Liver (tissue), 9 donors: ENCODE data around the gene HAO1. TPM values are rescaled to one million over a fixed set of nuclear protein-coding genes. Genes with fewer than 3 reads are reported as not detected.
A peak's percentile ranks its signal among the peaks of the same experiment; 100 is the strongest.

Source experiments
- DNase-seq: peaks from one replicate; pipeline ENCODE4 v3.0.0-alpha.2; 2017; ENCODE audit warnings: low spot score
- H3K27ac ChIP-seq, 2 donors: one replicate each; pipeline ENCODE4 v1.7.0; 2013; ENCODE audit warnings: inconsistent platforms in 2 of 2, low read length in 2 of 2, control low read depth in 1 of 2, low read depth in 1 of 2, mild to moderate bottlenecking in 1 of 2
- H3K27me3 ChIP-seq, 4 donors: one replicate each; pipeline versions ENCODE4 v1.6.1 to v1.7.0; 2013; ENCODE audit warnings: low read length in 3 of 4, inconsistent platforms in 1 of 4, mild to moderate bottlenecking in 1 of 4, moderate library complexity in 1 of 4; ENCODE audit not compliant: control insufficient read depth in 4 of 4, insufficient read depth in 4 of 4
- H3K36me3 ChIP-seq, 4 donors: one replicate each; pipeline versions ENCODE4 v1.6.1 to v1.7.0; 2013; ENCODE audit warnings: low read length in 3 of 4, mild to moderate bottlenecking in 3 of 4, low read depth in 1 of 4, moderate library complexity in 1 of 4; ENCODE audit not compliant: control insufficient read depth in 4 of 4, insufficient read depth in 3 of 4
- H3K4me1 ChIP-seq, 4 donors: one replicate each; pipeline versions ENCODE4 v1.6.1 to v1.7.0; 2013; ENCODE audit warnings: low read length in 3 of 4, mild to moderate bottlenecking in 3 of 4, moderate library complexity in 1 of 4; ENCODE audit not compliant: control insufficient read depth in 4 of 4, insufficient read depth in 4 of 4
- H3K4me3 ChIP-seq, 3 donors: one replicate each; pipeline versions ENCODE4 v1.6.1 to v1.7.0; 2013; ENCODE audit warnings: low read length in 3 of 3, control low read depth in 1 of 3, low read depth in 1 of 3, mild to moderate bottlenecking in 1 of 3
- H3K9ac ChIP-seq, 2 donors: one replicate each; pipeline ENCODE4 v1.7.0; 2013; ENCODE audit warnings: low read length in 2 of 2, mild to moderate bottlenecking in 2 of 2, moderate library complexity in 2 of 2, control low read depth in 1 of 2, low read depth in 1 of 2
- H3K9me3 ChIP-seq, 4 donors: one replicate each; pipeline versions ENCODE4 v1.6.1 to v1.7.0; 2013; ENCODE audit warnings: low read length in 3 of 4; ENCODE audit not compliant: control insufficient read depth in 4 of 4
- EGR1 ChIP-seq, 2 donors: IDR thresholded peaks; 2 replicates each; pipeline ENCODE4 v1.6.1; 2016 to 2018; ENCODE audit warnings: antibody characterized with exemption in 2 of 2, low read depth in 2 of 2
- FOXA1 ChIP-seq: IDR thresholded peaks from 2 replicates; pipeline ENCODE4 v1.6.1; 2016; ENCODE audit warnings: antibody characterized with exemption
- FOXA2 ChIP-seq: IDR thresholded peaks from 2 replicates; pipeline ENCODE4 v1.6.1; 2016; ENCODE audit warnings: antibody characterized with exemption
- GABPA ChIP-seq, 2 donors: IDR thresholded peaks in 1 of 2; conservative IDR thresholded peaks in 1 of 2; 2 replicates each; pipeline ENCODE4 v1.6.1; 2016; ENCODE audit warnings: antibody characterized with exemption in 2 of 2, mild to moderate bottlenecking in 1 of 2, moderate library complexity in 1 of 2
- HNF4A ChIP-seq, 2 donors: conservative IDR thresholded peaks; 2 replicates each; pipeline ENCODE4 v1.6.1; 2016; ENCODE audit warnings: antibody characterized with exemption in 2 of 2, mild to moderate bottlenecking in 2 of 2
- HNF4G ChIP-seq: IDR thresholded peaks from 2 replicates; pipeline ENCODE4 v1.6.1; 2016; ENCODE audit warnings: antibody characterized with exemption
- JUND ChIP-seq, 2 donors: IDR thresholded peaks; 2 replicates each; pipeline ENCODE4 v1.6.1; 2016; ENCODE audit warnings: antibody characterized with exemption in 2 of 2
- NR2F2 ChIP-seq: IDR thresholded peaks from 2 replicates; pipeline ENCODE4 v1.6.1; 2016; ENCODE audit warnings: antibody characterized with exemption
- RAD21 ChIP-seq, 2 donors: IDR thresholded peaks; 2 replicates each; pipeline ENCODE4 v1.6.1; 2016; ENCODE audit warnings: antibody characterized with exemption in 2 of 2, mild to moderate bottlenecking in 2 of 2
- RXRA ChIP-seq, 2 donors: IDR thresholded peaks; 2 replicates each; pipeline ENCODE4 v1.6.1; 2017 to 2018; ENCODE audit warnings: antibody characterized with exemption in 2 of 2, mild to moderate bottlenecking in 1 of 2
- SP1 ChIP-seq: IDR thresholded peaks from 2 replicates; pipeline ENCODE4 v1.6.1; 2018; ENCODE audit warnings: antibody characterized with exemption, mild to moderate bottlenecking
- TAF1 ChIP-seq: conservative IDR thresholded peaks from 2 replicates; pipeline ENCODE4 v1.6.1; 2016; ENCODE audit warnings: antibody characterized with exemption, mild to moderate bottlenecking
- YY1 ChIP-seq: IDR thresholded peaks from 2 replicates; pipeline ENCODE4 v1.6.1; 2016; ENCODE audit warnings: antibody characterized with exemption, mild to moderate bottlenecking
- WGBS: extraction: QIAGEN DNeasy Blood & Tissue Kit; methylation state at CpG from one replicate; pipeline ENCODE4 v1.1.7; 2013; 5-methylcytosine and 5-hydroxymethylcytosine counted together
- polyA plus RNA-seq, 2 donors: library from polyadenylated mRNA; stranded (reverse) in 1 of 2; unstranded in 1 of 2; fragments of 200-250 nt in 1 of 2; fragments of >200 nt in 1 of 2; fragmentation: Nextera tagmentation in 1 of 2; extraction: Ambion mirVana in 1 of 2; gene quantifications; one replicate each; pipeline versions ENCODE4 v1.2.1 to v1.2.3, GENCODE V29; 2013 to 2015
- total RNA-seq, 2 donors: library from RNA; depleted of rRNA; stranded (reverse); fragments of >200 nt; gene quantifications; one replicate each; pipeline ENCODE4 v1.2.3, GENCODE V29; 2014
- TF ChIP-seq, protein P1 (sequence below): IDR thresholded peaks from 2 replicates; pipeline ENCODE4 v1.6.1; 2016; ENCODE audit warnings: antibody characterized with exemption
- TF ChIP-seq, protein P2 (sequence below): fragments of 150-350 bp; IDR thresholded peaks from 2 replicates; pipeline ENCODE4 v1.5.1; 2017; ENCODE audit warnings: improper control_type of control experiment, low read depth, low read length; ENCODE audit not compliant: missing input control
- TF ChIP-seq, protein P3 (sequence below): IDR thresholded peaks from 2 replicates; pipeline ENCODE4 v1.6.1; 2016; ENCODE audit warnings: antibody characterized with exemption
- TF ChIP-seq, protein P4 (sequence below): IDR thresholded peaks from 2 replicates; pipeline ENCODE4 v1.6.1; 2016; ENCODE audit warnings: antibody characterized with exemption
- TF ChIP-seq, protein P5 (sequence below): IDR thresholded peaks from 2 replicates; pipeline ENCODE4 v1.6.1; 2016; ENCODE audit warnings: antibody characterized with exemption, mild to moderate bottlenecking
- donor health status: healthy.
- donor health status: healthy.
- donor health status: healthy.
- donor health status: healthy.
- donor health status: healthy.

HAO1 gene
- total and polyA plus RNA-seq, 4 donors, result 17.8 to 164 (median 161) TPM

DNA sequence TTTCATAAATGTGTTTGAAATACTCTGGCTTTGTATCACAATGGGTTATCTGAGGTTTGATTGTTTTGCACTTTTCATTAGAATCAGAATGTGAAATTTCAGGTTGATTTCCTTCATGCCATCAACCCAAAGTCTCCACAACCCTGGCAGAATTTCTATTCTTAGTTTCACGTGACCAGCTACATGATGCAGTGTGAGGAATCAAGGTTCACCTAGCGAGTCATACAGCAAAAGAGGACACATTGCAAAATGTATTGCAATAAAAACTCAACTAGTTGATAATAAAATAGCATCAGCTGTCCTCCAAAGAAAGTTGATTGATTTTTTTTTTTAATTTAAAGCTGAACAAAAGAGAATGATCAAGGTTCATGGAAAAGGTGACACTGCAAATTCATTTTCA is 2.2 kb downstream of the HAO1 start:
- H3K4me1 ChIP-seq, result peaks cover 2 to 24% (median 11%) of the 10 kb centered on the region in 4 donors
- 37% methylated on average over 2 of the region's 2 CpGs for WGBS
- H3K9ac ChIP-seq, result peak overlapping the region; percentile 92 to 99
- no peaks in the 10 kb centered on the region for H3K27me3 ChIP-seq
- H3K36me3 ChIP-seq, result peaks cover 0 to 10% (median 6%) of the 10 kb centered on the region in 4 donors
- H3K27ac ChIP-seq, result peak overlapping the region; percentile 91 to 97
- no peak for DNase-seq
- peak overlapping the region; percentile 72 to 79 (median 78) for H3K4me3 ChIP-seq
- TF ChIP-seq, protein P1, sequence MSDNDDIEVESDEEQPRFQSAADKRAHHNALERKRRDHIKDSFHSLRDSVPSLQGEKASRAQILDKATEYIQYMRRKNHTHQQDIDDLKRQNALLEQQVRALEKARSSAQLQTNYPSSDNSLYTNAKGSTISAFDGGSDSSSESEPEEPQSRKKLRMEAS, result peak; percentile 56
- TF ChIP-seq HNF4G (peak; percentile 48), TAF1 (peak; percentile 42), JUND (IDR thresholded peaks at IDR 0.05) (peak; percentile 38 to 62), HNF4A (conservative IDR thresholded peaks at IDR 0.05) (peak; percentile 84 to 92), FOXA2 (no peak), RAD21 (IDR thresholded peaks at IDR 0.05) (no peak), GABPA (IDR thresholded peaks at IDR 0.05 in 1 of 2, conservative IDR thresholded peaks at IDR 0.05 in 1 of 2) (no peak), YY1 (no peak), EGR1 (IDR thresholded peaks at IDR 0.05; ENCODE audit: low read depth in 2 of 2) (no peak), NR2F2 (no peak), RXRA (IDR thresholded peaks at IDR 0.05) (peak; percentile 78 to 89), FOXA1 (no peak), SP1 (peak; percentile 72)
- TF ChIP-seq, protein P2, sequence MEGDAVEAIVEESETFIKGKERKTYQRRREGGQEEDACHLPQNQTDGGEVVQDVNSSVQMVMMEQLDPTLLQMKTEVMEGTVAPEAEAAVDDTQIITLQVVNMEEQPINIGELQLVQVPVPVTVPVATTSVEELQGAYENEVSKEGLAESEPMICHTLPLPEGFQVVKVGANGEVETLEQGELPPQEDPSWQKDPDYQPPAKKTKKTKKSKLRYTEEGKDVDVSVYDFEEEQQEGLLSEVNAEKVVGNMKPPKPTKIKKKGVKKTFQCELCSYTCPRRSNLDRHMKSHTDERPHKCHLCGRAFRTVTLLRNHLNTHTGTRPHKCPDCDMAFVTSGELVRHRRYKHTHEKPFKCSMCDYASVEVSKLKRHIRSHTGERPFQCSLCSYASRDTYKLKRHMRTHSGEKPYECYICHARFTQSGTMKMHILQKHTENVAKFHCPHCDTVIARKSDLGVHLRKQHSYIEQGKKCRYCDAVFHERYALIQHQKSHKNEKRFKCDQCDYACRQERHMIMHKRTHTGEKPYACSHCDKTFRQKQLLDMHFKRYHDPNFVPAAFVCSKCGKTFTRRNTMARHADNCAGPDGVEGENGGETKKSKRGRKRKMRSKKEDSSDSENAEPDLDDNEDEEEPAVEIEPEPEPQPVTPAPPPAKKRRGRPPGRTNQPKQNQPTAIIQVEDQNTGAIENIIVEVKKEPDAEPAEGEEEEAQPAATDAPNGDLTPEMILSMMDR, result no peak
- TF ChIP-seq, protein P3, sequence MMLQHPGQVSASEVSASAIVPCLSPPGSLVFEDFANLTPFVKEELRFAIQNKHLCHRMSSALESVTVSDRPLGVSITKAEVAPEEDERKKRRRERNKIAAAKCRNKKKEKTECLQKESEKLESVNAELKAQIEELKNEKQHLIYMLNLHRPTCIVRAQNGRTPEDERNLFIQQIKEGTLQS, result peak; percentile 74
- TF ChIP-seq, protein P4, sequence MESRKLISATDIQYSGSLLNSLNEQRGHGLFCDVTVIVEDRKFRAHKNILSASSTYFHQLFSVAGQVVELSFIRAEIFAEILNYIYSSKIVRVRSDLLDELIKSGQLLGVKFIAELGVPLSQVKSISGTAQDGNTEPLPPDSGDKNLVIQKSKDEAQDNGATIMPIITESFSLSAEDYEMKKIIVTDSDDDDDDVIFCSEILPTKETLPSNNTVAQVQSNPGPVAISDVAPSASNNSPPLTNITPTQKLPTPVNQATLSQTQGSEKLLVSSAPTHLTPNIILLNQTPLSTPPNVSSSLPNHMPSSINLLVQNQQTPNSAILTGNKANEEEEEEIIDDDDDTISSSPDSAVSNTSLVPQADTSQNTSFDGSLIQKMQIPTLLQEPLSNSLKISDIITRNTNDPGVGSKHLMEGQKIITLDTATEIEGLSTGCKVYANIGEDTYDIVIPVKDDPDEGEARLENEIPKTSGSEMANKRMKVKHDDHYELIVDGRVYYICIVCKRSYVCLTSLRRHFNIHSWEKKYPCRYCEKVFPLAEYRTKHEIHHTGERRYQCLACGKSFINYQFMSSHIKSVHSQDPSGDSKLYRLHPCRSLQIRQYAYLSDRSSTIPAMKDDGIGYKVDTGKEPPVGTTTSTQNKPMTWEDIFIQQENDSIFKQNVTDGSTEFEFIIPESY, result peak; percentile 83
- TF ChIP-seq, protein P5, sequence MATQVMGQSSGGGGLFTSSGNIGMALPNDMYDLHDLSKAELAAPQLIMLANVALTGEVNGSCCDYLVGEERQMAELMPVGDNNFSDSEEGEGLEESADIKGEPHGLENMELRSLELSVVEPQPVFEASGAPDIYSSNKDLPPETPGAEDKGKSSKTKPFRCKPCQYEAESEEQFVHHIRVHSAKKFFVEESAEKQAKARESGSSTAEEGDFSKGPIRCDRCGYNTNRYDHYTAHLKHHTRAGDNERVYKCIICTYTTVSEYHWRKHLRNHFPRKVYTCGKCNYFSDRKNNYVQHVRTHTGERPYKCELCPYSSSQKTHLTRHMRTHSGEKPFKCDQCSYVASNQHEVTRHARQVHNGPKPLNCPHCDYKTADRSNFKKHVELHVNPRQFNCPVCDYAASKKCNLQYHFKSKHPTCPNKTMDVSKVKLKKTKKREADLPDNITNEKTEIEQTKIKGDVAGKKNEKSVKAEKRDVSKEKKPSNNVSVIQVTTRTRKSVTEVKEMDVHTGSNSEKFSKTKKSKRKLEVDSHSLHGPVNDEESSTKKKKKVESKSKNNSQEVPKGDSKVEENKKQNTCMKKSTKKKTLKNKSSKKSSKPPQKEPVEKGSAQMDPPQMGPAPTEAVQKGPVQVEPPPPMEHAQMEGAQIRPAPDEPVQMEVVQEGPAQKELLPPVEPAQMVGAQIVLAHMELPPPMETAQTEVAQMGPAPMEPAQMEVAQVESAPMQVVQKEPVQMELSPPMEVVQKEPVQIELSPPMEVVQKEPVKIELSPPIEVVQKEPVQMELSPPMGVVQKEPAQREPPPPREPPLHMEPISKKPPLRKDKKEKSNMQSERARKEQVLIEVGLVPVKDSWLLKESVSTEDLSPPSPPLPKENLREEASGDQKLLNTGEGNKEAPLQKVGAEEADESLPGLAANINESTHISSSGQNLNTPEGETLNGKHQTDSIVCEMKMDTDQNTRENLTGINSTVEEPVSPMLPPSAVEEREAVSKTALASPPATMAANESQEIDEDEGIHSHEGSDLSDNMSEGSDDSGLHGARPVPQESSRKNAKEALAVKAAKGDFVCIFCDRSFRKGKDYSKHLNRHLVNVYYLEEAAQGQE, result peak; percentile 69
- H3K9me3 ChIP-seq, result peaks cover 0 to 1% (median 0%) of the 10 kb centered on the region in 4 donors
